ENCODE data around the gene PRKD1. TPM values are rescaled to one million over a fixed set of nuclear protein-coding genes. Genes with fewer than 3 reads are reported as not detected.
A peak's percentile ranks its signal among the peaks of the same experiment; 100 is the strongest.

The PRKD1 gene
- total RNA-seq, 1 experiment from 2014 or later, result 2.7 TPM

GRCh38 chr14:29925736-29926135 is 1.9 kb downstream of the PRKD1 start:
- WGBS (ENCODE audit: extremely low coverage, insufficient read length, low lambda C conversion rate), result no CpG with 5 or more reads among the region's 3 CpGs
- Histone ChIP-seq H3K27me3 (ENCODE audit: insufficient read depth, low read length) (peaks cover 2% of the 10 kb centered on the region; the same call in 1 of the 2 replicates), H3K27ac (ENCODE audit: insufficient read length, low read depth, low read length) (no peak overlapping the region), H3K79me2 (ENCODE audit: insufficient read depth, low read length) (no peaks in the 10 kb centered on the region), H4K5ac (ENCODE audit: insufficient read length, low read depth, low read length) (no peak overlapping the region), H3T11ph (ENCODE audit: low read length) (no peak overlapping the region), H3K4me2 (ENCODE audit: insufficient read depth, insufficient read length, low read length) (peak overlapping the region; percentile 66), H3K79me1 (ENCODE audit: insufficient read depth, low read depth, low read length, poor library complexity, severe bottlenecking) (no peaks in the 10 kb centered on the region), H3K18ac (ENCODE audit: insufficient read length, low read depth, low read length) (no peak overlapping the region), H3K23ac (ENCODE audit: insufficient read length, low read depth, low read length) (no peak overlapping the region), H3K56ac (ENCODE audit: insufficient read length, low read depth, low read length) (no peak overlapping the region), H4K91ac (ENCODE audit: insufficient read length, low read depth, low read length) (no peak overlapping the region), H2BK12ac (ENCODE audit: insufficient read length, low read depth, low read length) (no peak overlapping the region), H4K8ac (replicated peaks; ENCODE audit: insufficient read length, low read depth, low read length) (no peak overlapping the region), H3K9me3 (ENCODE audit: control insufficient read depth, low read depth, low read length) (no peaks in the 10 kb centered on the region), H2AFZ (ENCODE audit: low read length) (no peak overlapping the region), H2BK120ac (ENCODE audit: low read depth, low read length, poor library complexity, severe bottlenecking) (no peak overlapping the region), H2BK20ac (ENCODE audit: low read depth, low read length, poor library complexity, severe bottlenecking) (no peak overlapping the region), H4K20me1 (ENCODE audit: control insufficient read depth, insufficient read depth, insufficient read length) (no peaks in the 10 kb centered on the region), H2AK5ac (ENCODE audit: insufficient read length, low read length) (no peak overlapping the region), H3K4me1 (ENCODE audit: insufficient read depth, low read length) (peaks cover 4% of the 10 kb centered on the region; the same call in 1 of the 2 replicates), H3K14ac (ENCODE audit: insufficient read depth, low read length) (no peak overlapping the region), H3K4ac (ENCODE audit: low read depth, low read length) (no peak overlapping the region), H2BK5ac (ENCODE audit: insufficient read length, low read length) (no peak overlapping the region), H2BK15ac (ENCODE audit: low read depth, low read length) (no peak overlapping the region), H3K9ac (ENCODE audit: extremely low read depth, insufficient read length, low read length) (no peak overlapping the region), H3K23me2 (ENCODE audit: insufficient read length, low read depth, low read length, poor library complexity, severe bottlenecking) (peaks cover 15% of the 10 kb centered on the region)
- Mint-ChIP-seq H3K27ac (no peak overlapping the region), H3K4me1 (peaks cover 21 to 27% of the 10 kb centered on the region in 2 experiments), H3K4me3 (peak overlapping the region; percentile 84 to 93; a peak in 4 of 5 replicates), H3K27me3 (ENCODE audit: low read depth) (peaks cover 53% of the 10 kb centered on the region), H3K9me3 (no peaks in the 10 kb centered on the region), H3K36me3 (ENCODE audit: insufficient read depth in 1 of 3, low read depth in 3 of 3) (no peaks in the 10 kb centered on the region)
- no peak for DNase-seq
- TF ChIP-seq CTCF (conservative IDR thresholded peaks at IDR 0.05), result no peak
